NT2/D1 (cell line): Measurements from ENCODE around the gene RRAS.

ENCODE experiments used
- YY1 ChIP-seq: IDR thresholded peaks from 2 replicates; pipeline ENCODE4 v1.6.1; 2011; ENCODE audit not compliant: insufficient read length, insufficient read depth
- ZNF274 ChIP-seq: IDR thresholded peaks from 2 replicates; pipeline ENCODE4 v1.6.1; 2011; ENCODE audit warnings: mild to moderate bottlenecking, low read depth, low read length

- TF ChIP-seq YY1 (no peak), ZNF274 (no peak)
These were observed 45.6 kb downstream of the RRAS start for GRCh38 chr19:49594157-49594992.
